ENCODE data around the gene NEK11. TPM values are rescaled to one million over a fixed set of nuclear protein-coding genes. Genes with fewer than 3 reads are reported as not detected.
A peak's percentile ranks its signal among the peaks of the same experiment; 100 is the strongest.

The NEK11 gene
- total RNA-seq, 4 donors from 2014 or later, result 3.5 to 8.6 (median 5.5) TPM

DNA sequence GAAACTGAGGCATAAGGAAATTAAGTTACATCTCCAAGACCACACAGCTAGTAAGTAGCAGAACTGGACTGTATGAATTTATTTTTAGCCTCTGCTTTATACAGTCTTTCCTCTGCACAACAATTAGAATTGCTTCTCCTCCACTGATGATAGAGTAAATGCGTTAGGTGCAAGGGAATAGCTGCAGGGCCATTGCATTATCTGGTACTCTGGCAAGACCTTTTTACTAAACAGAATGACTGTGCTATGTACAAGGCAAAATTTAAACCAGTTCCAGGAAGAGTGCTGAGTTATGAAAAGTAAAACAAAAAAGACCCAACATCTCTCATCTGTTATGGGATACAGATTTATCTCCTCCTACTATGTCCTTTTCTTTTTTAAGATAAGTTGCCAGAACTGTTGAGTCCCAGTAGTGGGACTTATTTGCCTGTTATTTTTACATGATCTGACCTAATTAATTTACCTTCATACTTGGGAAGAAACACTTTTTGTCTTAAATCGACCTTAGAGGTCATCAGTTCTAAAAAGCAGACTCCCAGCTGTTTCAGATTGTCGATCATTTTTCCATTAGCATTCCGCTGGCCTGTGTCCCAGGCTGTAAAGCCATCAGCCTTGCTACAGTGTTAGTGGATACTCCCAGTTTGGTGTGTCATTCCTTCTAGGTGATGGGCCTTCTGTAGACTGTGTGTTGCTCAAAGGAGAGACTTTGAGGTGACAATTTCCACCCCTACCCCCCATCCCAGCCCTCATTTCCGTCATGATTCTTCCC is 207.4 kb downstream of the NEK11 start:
- Histone ChIP-seq H3K27me3 (no peaks in the 10 kb centered on the region), H3K27ac (no peak overlapping the region), H3K36me3 (no peaks in the 10 kb centered on the region), H3K4me3 (no peak overlapping the region), H3K9me3 (no peaks in the 10 kb centered on the region), H3K4me1 (no peaks in the 10 kb centered on the region)
- TF ChIP-seq POLR2A (IDR thresholded peaks at IDR 0.05), result no peak
- TF ChIP-seq, protein P1, sequence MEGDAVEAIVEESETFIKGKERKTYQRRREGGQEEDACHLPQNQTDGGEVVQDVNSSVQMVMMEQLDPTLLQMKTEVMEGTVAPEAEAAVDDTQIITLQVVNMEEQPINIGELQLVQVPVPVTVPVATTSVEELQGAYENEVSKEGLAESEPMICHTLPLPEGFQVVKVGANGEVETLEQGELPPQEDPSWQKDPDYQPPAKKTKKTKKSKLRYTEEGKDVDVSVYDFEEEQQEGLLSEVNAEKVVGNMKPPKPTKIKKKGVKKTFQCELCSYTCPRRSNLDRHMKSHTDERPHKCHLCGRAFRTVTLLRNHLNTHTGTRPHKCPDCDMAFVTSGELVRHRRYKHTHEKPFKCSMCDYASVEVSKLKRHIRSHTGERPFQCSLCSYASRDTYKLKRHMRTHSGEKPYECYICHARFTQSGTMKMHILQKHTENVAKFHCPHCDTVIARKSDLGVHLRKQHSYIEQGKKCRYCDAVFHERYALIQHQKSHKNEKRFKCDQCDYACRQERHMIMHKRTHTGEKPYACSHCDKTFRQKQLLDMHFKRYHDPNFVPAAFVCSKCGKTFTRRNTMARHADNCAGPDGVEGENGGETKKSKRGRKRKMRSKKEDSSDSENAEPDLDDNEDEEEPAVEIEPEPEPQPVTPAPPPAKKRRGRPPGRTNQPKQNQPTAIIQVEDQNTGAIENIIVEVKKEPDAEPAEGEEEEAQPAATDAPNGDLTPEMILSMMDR (IDR thresholded peaks at IDR 0.05), result no peak
- DNase-seq, result no peak

DNA sequence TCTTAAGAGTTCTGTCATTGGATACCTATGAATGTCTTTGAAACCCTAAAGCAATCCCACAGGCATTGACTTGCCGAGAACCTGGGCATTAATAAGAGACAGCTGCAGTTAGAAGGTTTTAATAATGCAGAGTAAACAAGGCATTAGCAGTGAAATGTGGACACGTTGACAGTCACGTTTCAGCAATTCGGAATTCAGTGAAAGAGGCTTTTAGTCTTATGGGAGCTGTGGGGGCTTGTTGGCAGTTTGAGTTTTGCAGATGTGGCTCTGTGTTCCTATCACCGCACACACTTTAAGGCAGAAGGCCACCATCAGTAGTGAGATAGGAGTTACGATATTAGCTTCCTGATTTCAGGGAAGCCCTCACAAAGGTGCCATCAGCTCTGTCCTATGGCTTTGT is 209.7 kb downstream of the NEK11 start:
- no peak for DNase-seq
- Histone ChIP-seq H3K4me1 (no peaks in the 10 kb centered on the region), H3K4me3 (no peak overlapping the region), H3K27me3 (no peaks in the 10 kb centered on the region), H3K36me3 (no peaks in the 10 kb centered on the region), H3K27ac (no peak overlapping the region), H3K9me3 (no peaks in the 10 kb centered on the region)
- no peak for TF ChIP-seq POLR2A (IDR thresholded peaks at IDR 0.05)
- TF ChIP-seq, protein P1 (IDR thresholded peaks at IDR 0.05), result no peak

DNA sequence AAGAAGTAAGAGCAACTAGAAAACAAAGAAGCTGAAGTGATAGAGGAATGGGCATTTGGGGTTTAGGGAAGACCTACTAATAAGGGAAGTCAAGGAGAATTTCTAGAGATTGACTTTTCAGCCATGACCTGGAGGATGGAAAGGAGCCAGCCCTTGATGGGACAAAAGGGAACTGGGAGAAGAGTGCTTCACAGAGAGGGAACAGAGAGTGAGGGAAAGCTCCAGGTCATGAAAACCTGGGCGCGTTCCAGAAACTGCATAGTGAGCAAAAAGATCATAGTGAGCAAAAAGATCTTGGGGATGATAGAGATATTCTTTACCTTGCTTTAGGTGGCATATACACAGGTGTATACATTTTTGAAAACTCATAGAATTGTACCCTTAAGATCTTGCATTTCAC is 211.8 kb downstream of the NEK11 start:
- H3K4me3 ChIP-seq, result no peak overlapping the region

DNA sequence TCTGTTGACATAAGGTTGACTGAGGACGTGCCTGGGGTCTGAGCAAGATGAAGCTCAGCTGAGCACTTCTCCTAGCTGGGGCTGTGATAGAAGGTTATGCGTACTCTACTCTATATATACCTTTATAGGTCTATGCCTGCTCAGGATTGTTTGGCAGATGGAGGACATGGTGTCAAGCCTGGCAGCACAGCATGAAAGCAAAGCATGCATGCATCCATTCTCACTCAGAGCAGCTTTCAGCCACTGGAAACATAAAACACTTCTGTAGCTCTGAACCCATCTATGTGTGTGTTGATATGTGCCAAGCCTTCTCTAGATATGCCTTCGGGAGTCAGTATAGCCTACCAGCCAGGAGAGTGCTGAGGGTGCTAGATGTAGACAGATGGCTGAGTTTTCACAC is 212.6 kb downstream of the NEK11 start:
- no peak for TF ChIP-seq POLR2A (IDR thresholded peaks at IDR 0.05)
- TF ChIP-seq, protein P1 (IDR thresholded peaks at IDR 0.05), result no peak
- no peak overlapping the region for H3K27ac ChIP-seq
- no peaks in the 10 kb centered on the region for H3K27me3 ChIP-seq
- H3K4me3 ChIP-seq, result no peak overlapping the region
- no peaks in the 10 kb centered on the region for H3K4me1 ChIP-seq
- DNase-seq, result no peak
- H3K9me3 ChIP-seq, result no peaks in the 10 kb centered on the region
- H3K36me3 ChIP-seq, result no peaks in the 10 kb centered on the region

More for the DNA sequence above, 211.8 kb downstream of the NEK11 start:
- Histone ChIP-seq H3K4me1 (no peaks in the 10 kb centered on the region), H3K36me3 (no peaks in the 10 kb centered on the region), H3K27me3 (no peaks in the 10 kb centered on the region), H3K27ac (no peak overlapping the region), H3K9me3 (no peaks in the 10 kb centered on the region)
- no peak for DNase-seq
- TF ChIP-seq, protein P1 (IDR thresholded peaks at IDR 0.05), result no peak
- TF ChIP-seq POLR2A (IDR thresholded peaks at IDR 0.05), result no peak

DNA sequence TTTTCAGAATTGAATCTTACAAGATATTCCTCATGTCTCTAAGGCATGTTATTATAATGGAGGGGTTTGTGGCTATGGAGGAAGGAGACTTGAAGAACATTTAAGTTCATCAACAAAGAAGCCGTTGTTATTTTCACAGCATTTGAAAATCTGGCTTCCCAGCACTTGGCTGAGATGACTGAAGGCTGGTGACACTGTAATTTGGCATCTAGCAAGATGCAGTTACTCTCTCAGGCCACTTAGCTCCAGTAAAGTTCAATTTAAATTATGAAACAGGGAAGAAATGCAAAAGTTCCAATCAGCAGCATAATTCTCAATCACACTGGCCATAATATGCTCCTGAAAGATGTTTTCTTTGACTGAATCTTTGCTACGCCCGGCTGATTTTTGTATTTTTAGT is 215.5 kb downstream of the NEK11 start:
- no peak for TF ChIP-seq POLR2A (IDR thresholded peaks at IDR 0.05)
- TF ChIP-seq, protein P1 (IDR thresholded peaks at IDR 0.05), result peak in 1 of 6 experiments; percentile 12
- no peak for DNase-seq

More for the DNA sequence above, 215.5 kb downstream of the NEK11 start:
- Histone ChIP-seq H3K9me3 (no peaks in the 10 kb centered on the region), H3K27me3 (no peaks in the 10 kb centered on the region), H3K36me3 (no peaks in the 10 kb centered on the region), H3K4me3 (no peak overlapping the region), H3K4me1 (no peaks in the 10 kb centered on the region), H3K27ac (no peak overlapping the region)

All from Peyer's patch (tissue), 4 donors.